Fibroblast of mammary gland (primary cell): ENCODE data around the gene ARHGAP10.

Experiments used
- DNase-seq: peaks from one replicate; pipeline ENCODE4 v3.0.0-alpha.2; 2010; ENCODE audit warnings: low read depth
- H3K4me3 ChIP-seq: 2 replicates; pipeline ENCODE4 v1.5.1; 2011; ENCODE audit warnings: low read depth, mild to moderate bottlenecking, low read length, moderate library complexity; ENCODE audit not compliant: control insufficient read depth
- TF ChIP-seq, protein P1 (sequence below): conservative IDR thresholded peaks from 2 replicates; pipeline ENCODE4 v1.5.1; 2011; ENCODE audit warnings: low read depth, low read length, inconsistent platforms; ENCODE audit not compliant: control insufficient read depth, insufficient read depth

ARHGAP10 gene

DNA sequence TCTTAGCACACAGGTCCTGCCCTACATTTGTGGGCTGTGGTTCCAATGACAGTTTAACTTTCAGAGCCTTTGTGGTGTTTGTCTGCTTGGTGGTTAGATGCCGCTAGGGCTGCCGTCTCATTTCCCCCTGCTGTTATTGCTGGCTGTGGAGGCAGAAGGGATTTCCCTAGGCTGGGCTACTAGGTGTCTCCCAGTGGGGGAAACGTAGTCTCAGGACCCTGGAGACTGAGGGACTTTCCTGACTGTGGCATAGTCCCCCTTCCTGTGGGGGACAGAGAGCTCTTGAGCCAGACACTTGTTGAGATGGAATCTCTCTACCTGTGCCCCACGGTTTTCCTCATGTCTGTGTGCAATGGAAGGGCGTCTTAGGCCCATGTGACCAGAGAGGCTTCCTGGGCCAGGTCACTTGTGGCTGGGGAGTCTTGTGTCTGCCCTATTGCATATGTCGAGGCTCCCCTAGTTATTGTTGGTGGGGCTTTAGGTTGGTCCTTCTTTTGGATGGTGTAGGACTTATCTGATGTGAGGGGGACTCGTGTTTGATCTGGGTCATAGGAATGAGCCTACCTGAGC, 68.2 kb downstream of the ARHGAP10 start:
- H3K4me3 ChIP-seq: no peak overlapping the region
- TF ChIP-seq, protein P1, sequence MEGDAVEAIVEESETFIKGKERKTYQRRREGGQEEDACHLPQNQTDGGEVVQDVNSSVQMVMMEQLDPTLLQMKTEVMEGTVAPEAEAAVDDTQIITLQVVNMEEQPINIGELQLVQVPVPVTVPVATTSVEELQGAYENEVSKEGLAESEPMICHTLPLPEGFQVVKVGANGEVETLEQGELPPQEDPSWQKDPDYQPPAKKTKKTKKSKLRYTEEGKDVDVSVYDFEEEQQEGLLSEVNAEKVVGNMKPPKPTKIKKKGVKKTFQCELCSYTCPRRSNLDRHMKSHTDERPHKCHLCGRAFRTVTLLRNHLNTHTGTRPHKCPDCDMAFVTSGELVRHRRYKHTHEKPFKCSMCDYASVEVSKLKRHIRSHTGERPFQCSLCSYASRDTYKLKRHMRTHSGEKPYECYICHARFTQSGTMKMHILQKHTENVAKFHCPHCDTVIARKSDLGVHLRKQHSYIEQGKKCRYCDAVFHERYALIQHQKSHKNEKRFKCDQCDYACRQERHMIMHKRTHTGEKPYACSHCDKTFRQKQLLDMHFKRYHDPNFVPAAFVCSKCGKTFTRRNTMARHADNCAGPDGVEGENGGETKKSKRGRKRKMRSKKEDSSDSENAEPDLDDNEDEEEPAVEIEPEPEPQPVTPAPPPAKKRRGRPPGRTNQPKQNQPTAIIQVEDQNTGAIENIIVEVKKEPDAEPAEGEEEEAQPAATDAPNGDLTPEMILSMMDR: no peak
- no peak for DNase-seq

DNA sequence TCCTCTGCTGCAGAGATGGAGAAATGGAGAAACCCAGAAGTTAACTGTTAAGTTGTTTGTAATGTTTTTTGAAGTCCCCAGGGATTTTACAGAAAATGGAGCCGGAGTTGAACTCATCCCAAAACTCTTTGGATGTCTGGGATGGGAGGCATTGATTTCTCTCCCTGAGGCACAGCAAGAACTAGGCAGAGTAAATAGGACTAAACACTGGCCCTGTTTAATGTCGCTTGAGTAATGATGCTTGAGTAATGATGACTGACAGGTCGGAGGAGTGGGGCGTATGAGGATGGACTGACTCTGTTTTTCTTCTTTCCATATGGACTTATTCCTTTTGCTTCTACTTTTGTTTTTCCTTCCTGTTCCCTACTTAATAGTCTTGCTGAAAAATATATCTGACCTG, 69.9 kb downstream of the ARHGAP10 start:
- DNase-seq: no peak
- TF ChIP-seq, protein P1: no peak
- no peak overlapping the region for H3K4me3 ChIP-seq

DNA sequence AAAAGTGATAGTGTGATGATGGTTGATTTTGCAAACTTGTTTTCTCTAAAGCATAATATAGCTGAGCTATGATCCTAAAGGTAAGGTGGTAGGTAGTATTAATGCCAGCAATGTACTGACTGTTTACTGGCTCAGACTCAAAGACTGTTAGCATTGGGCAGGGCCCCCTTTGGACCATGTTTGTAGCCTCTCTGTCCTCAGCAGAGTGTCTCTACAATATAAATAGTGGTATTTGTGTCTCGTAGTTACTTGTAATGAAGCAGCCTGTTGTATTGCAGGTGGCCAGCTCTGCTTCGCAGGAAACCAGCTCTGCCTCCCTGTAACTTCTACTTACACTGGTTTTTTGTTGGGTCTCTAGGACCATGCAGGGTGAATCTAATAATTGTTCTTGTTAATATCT, 70.5 kb downstream of the ARHGAP10 start:
- TF ChIP-seq, protein P1: no peak
- H3K4me3 ChIP-seq: no peak overlapping the region
- no peak for DNase-seq

DNA sequence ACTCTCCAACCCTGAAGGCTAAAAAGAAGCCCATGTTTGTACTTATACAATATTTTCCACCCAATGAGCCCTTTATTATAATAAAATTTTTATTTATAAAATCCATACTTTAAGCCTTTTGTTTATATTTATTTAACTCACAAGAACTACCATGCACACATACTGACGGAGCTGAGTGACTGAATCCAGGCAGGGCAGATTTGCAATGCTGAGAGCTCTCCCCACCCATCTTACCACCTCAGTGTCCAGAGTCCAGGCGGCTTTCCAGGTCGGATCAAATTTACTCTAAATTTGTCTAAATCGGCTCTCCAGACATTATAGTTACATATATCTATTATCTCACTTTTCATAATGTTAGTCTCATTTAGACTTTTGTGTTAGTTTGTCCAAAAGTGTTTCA, 74.1 kb downstream of the ARHGAP10 start:
- no peak overlapping the region for H3K4me3 ChIP-seq
- TF ChIP-seq, protein P1: no peak
- no peak for DNase-seq

DNA sequence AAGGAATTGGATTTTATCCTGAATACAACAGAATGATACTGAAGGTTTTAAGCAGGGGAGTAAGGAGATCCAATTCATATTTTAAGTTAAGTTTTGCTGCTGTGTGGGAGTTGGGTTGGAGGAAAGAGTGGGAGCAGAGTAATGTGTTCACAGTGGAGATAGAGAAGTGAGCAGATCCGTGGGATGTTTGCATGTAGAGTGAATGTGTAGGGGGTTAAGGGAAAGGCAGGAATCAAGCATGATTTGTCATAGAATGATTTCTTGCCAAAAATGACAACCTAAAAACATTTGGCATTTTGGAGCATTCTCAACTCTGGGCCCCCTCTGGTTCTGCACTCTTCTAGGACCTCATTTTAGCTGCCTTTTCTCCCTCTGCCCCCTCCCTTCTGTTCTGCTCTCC, 76.6 kb downstream of the ARHGAP10 start:
- H3K4me3 ChIP-seq: no peak overlapping the region
- TF ChIP-seq, protein P1: no peak
- DNase-seq: no peak

- TF ChIP-seq, protein P1: no peak
- H3K4me3 ChIP-seq: no peak overlapping the region
- DNase-seq: no peak
Measured at GRCh38 chr4:147809211-147809610, 77.3 kb downstream of the ARHGAP10 start.

DNA sequence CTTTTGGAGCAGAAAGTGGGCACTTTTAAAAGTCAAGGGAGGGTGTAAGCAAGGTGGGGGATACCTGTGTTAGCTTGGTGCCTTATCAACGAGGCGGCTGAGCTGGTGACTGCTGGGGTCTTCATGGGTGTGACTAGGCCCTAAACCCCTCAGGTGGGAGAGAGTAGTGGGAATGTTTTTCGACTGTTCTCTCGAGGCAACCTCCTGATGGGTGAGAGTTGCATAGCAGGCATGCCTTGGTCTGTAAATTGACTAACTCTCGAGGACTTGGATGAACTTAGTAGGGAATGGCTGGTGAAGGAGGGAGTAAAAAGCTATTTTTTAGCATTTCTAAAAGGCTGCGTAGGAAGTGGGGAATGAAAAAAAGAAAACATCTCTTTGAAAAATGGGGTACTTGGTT, 80.0 kb downstream of the ARHGAP10 start:
- TF ChIP-seq, protein P1: no peak
- no peak overlapping the region for H3K4me3 ChIP-seq
- DNase-seq: no peak
